Mesothelial cell of epicardium (in vitro differentiated cells): ENCODE results near the gene SUN2. TPM values are rescaled to one million over a fixed set of nuclear protein-coding genes. Genes with fewer than 3 reads are reported as not detected.
A peak's percentile ranks its signal among the peaks of the same experiment; 100 is the strongest.

Experiments used
- DNase-seq, 2 experiments: peaks; one replicate each; pipeline ENCODE4 v3.0.0; 2021; ENCODE audit warnings: low spot score in 2 of 2; ENCODE audit not compliant: unreplicated experiment in 2 of 2
- H3K27ac Mint-ChIP-seq: 2 replicates; pipeline ENCODE4 v1.8.0; 2021; ENCODE audit warnings: mixed read lengths
- H3K27me3 Mint-ChIP-seq: 2 replicates; pipeline ENCODE4 v1.8.0; 2021; ENCODE audit warnings: low read depth, mixed read lengths
- H3K36me3 Mint-ChIP-seq: 2 replicates; pipeline ENCODE4 v1.8.0; 2021; ENCODE audit warnings: mixed read lengths
- H3K4me1 Mint-ChIP-seq: 2 replicates; pipeline ENCODE4 v1.8.0; 2021; ENCODE audit warnings: mixed read lengths
- H3K4me3 Mint-ChIP-seq: 2 replicates; pipeline ENCODE4 v1.8.0; 2021; ENCODE audit warnings: mild to moderate bottlenecking, moderate library complexity, mixed read lengths
- H3K9me3 Mint-ChIP-seq: 2 replicates; pipeline ENCODE4 v1.8.0; 2021; ENCODE audit warnings: mixed read lengths
- total RNA-seq: library from RNA; stranded (reverse); gene quantifications from 3 replicates; pipeline ENCODE4 v1.2.1, GENCODE V29; 2021
- TF ChIP-seq, protein P1 (sequence below): fragments of 200-600 bp; sonication (generic); IDR thresholded peaks from one replicate; pipeline ENCODE4 v1.5.0; 2021; ENCODE audit warnings: antibody characterized with exemption; ENCODE audit not compliant: unreplicated experiment

Gene SUN2
- total RNA-seq, 1 donor from 2014 or later = 61.2 TPM

DNA sequence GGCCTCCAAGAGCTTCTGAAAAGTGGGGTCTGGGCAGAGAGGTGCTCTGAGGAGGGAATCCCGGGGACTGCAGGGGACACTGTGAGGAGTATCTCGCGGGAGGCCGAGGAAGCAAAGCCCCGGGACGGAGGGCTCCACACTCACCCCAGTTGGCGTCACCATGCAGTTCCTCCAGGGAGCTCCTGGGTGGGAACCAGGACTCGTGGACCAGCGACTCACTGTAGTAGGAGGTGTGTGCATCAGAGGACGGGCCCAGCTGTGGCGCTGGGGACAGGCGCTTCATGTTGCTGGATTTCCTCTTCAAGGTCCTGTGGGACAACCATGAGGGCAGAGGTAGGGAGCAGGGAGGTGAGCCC lies 4.8 kb downstream of the SUN2 start:
- H3K27me3 Mint-ChIP-seq = no peaks in the 10 kb centered on the region
- H3K4me3 Mint-ChIP-seq = no peak overlapping the region
- DNase-seq = no peak
- peaks cover 21% of the 10 kb centered on the region for H3K36me3 Mint-ChIP-seq
- H3K27ac Mint-ChIP-seq = no peak overlapping the region
- TF ChIP-seq, protein P1, sequence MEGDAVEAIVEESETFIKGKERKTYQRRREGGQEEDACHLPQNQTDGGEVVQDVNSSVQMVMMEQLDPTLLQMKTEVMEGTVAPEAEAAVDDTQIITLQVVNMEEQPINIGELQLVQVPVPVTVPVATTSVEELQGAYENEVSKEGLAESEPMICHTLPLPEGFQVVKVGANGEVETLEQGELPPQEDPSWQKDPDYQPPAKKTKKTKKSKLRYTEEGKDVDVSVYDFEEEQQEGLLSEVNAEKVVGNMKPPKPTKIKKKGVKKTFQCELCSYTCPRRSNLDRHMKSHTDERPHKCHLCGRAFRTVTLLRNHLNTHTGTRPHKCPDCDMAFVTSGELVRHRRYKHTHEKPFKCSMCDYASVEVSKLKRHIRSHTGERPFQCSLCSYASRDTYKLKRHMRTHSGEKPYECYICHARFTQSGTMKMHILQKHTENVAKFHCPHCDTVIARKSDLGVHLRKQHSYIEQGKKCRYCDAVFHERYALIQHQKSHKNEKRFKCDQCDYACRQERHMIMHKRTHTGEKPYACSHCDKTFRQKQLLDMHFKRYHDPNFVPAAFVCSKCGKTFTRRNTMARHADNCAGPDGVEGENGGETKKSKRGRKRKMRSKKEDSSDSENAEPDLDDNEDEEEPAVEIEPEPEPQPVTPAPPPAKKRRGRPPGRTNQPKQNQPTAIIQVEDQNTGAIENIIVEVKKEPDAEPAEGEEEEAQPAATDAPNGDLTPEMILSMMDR = no peak
- H3K9me3 Mint-ChIP-seq = no peaks in the 10 kb centered on the region
- peaks cover 15% of the 10 kb centered on the region for H3K4me1 Mint-ChIP-seq

DNA sequence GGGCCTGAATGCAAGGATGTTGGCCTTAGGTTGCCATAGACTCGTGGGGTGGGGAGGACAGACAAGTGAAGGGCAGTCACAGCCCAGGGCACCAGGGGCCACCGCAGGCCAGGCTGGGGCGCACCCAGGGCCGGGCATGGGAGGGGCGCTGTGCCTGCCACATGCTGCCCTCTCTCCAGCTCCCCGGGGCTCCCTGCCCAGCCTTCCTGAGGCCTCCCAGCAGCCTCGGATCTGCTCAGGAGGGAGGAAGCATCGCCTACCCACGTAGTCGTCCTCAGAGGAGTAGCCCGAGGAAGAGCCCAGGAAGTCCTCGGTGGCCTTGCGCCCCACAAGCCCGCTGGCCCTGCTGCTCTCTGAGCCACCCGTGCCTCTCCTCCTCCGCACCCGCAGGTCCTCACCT lies 5.2 kb downstream of the SUN2 start:
- DNase-seq = no peak
- peaks cover 21% of the 10 kb centered on the region for H3K36me3 Mint-ChIP-seq
- no peak overlapping the region for H3K27ac Mint-ChIP-seq
- H3K27me3 Mint-ChIP-seq = no peaks in the 10 kb centered on the region
- H3K4me3 Mint-ChIP-seq = no peak overlapping the region
- H3K9me3 Mint-ChIP-seq = no peaks in the 10 kb centered on the region
- TF ChIP-seq, protein P1 = no peak
- peaks cover 15% of the 10 kb centered on the region for H3K4me1 Mint-ChIP-seq

DNA sequence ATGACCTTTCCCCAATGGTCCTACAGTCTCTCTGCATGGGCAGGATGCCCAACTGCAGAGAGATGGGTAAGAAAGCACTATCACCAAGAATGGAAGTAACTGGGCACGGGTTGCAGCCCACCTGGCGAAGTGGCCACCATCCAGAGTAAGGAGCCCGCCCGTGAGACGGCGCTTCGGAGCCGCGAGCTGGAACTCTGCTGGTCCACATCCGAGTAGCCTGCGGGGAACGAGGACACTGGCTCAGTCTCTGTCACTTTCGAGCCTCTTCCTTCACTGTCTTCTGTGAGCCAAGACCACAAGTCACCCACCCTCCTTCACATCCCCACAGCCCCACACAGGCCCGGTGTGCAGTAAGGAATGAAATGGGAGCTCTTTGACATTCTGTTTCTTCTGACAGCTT lies 5.7 kb downstream of the SUN2 start:
- H3K4me3 Mint-ChIP-seq = no peak overlapping the region
- no peak for DNase-seq
- no peak overlapping the region for H3K27ac Mint-ChIP-seq
- TF ChIP-seq, protein P1 = no peak
- peaks cover 14% of the 10 kb centered on the region for H3K4me1 Mint-ChIP-seq
- no peaks in the 10 kb centered on the region for H3K9me3 Mint-ChIP-seq
- H3K36me3 Mint-ChIP-seq = peaks cover 23% of the 10 kb centered on the region
- no peaks in the 10 kb centered on the region for H3K27me3 Mint-ChIP-seq

DNA sequence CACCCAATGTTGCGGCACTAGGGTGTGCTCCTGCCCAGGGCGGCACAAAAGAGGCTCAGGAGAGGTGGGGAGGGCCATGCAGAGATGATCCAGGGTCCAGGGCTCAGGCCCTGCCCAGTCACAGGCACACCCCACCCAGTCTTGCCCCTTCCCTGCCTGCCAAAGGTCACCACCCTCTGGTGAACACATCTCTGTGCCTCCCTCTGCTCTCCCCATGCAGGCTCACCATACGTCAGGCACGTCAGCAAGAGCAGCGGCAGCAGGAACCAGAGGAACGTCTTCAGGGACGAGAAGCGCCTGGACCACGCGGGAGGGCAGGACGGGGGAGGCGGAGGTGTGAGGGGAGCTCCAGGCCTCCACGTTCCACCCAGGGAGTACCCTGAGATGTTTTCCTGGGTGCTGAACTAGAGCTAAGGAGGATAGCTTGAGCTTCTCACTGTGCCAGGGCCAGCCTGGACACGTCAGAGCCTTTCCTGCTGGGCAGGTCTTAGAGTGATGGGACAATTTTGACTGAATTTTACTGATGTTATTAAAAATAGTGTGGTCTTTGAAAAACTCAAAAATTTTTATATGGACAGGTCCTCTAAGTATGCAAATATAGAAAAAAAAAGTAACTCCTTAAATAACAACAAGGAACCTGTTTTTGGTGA lies 7.2 kb downstream of the SUN2 start:
- no peak for DNase-seq

DNA sequence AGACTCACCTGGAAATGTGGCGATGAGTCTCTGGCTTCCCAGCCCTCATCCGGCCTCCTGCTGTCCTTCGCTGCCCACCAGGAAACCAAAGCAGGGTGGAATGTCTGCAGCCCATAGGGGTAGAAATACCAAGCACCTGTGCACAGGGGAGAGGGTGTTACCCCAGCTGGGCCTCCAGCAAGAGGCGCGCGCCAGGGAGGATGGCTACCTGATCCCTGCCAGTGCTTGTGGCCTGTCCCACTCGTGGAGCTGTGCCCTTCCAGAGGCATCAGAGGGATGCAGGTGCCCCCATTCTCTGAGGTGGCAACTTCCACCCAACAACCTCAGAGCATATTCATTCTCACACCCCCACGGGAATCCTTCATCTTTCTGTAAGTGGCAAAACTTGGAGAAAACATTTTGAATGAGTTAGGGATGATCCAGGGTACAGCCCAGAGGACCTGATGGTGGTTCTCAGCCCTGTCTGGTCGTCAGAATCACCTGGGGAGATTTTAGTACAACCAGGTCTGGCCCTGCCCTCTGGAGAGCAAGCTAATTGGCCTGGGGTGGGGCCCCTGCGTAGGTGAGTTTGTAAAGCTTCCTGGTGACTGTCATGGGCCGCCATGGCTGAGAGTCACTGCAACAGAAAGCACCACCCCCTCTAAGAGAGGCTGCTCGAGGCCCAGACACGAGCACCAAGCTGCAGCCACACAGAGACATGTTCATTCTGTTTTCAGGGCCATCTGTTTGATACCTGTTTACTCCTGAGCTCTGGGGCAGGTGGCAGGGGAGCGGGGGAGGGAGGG lies 9.9 kb downstream of the SUN2 start:
- H3K4me1 Mint-ChIP-seq = no peaks in the 10 kb centered on the region

More for the DNA sequence above, 7.2 kb downstream of the SUN2 start:
- no peaks in the 10 kb centered on the region for H3K27me3 Mint-ChIP-seq
- H3K4me3 Mint-ChIP-seq = no peak overlapping the region
- peak overlapping the region; percentile 43 for H3K27ac Mint-ChIP-seq
- H3K4me1 Mint-ChIP-seq = peaks cover under 1% of the 10 kb centered on the region
- H3K36me3 Mint-ChIP-seq = peaks cover 27% of the 10 kb centered on the region
- TF ChIP-seq, protein P1 = no peak
- no peaks in the 10 kb centered on the region for H3K9me3 Mint-ChIP-seq

More for the DNA sequence above, 9.9 kb downstream of the SUN2 start:
- DNase-seq = no peak
- no peak overlapping the region for H3K27ac Mint-ChIP-seq
- no peaks in the 10 kb centered on the region for H3K9me3 Mint-ChIP-seq
- no peaks in the 10 kb centered on the region for H3K27me3 Mint-ChIP-seq
- no peak overlapping the region for H3K4me3 Mint-ChIP-seq
- peaks cover 30% of the 10 kb centered on the region for H3K36me3 Mint-ChIP-seq
- TF ChIP-seq, protein P1 = no peak
